Measurements from ENCODE around the gene TYRP1. TPM values are rescaled to one million over a fixed set of nuclear protein-coding genes. Genes with fewer than 3 reads are reported as not detected.

TYRP1 gene
- total and polyA plus RNA-seq, 7 donors, result 0.09 to 1.2 (median 0.31) TPM; not detected in 3

GRCh38 chr9:12694013-12694412 is 828 bp downstream of the TYRP1 start:
- 93 to 94% methylated on average over 8 of the region's 8 CpGs for WGBS, 2 donors
- peak; percentile 52 for DNase-seq
- H3K9me3 ChIP-seq, result no peaks in the 10 kb centered on the region

GRCh38 chr9:12695474-12695873 is 2.3 kb downstream of the TYRP1 start:
- Histone ChIP-seq H3K27ac (no peak overlapping the region), H3K4me1 (peaks cover 0 to 31% (median 22%) of the 10 kb centered on the region in 4 donors), H3K4me3 (no peak overlapping the region), H3K27me3 (no peaks in the 10 kb centered on the region), H3K36me3 (no peaks in the 10 kb centered on the region), H3K9me3 (no peaks in the 10 kb centered on the region)
- intact Hi-C loops (cut with DNase I), result no loop called here
- TF ChIP-seq CTCF (IDR thresholded peaks at IDR 0.05) (no peak), POLR2AphosphoS5 (IDR thresholded peaks at IDR 0.05) (no peak), EP300 (IDR thresholded peaks at IDR 0.05) (no peak), POLR2A (IDR thresholded peaks at IDR 0.05) (no peak)
- WGBS, 2 donors, result 77 to 83% methylated on average over 4 of the region's 4 CpGs
- no peak for DNase-seq

More at GRCh38 chr9:12694013-12694412, 828 bp downstream of the TYRP1 start:
- Histone ChIP-seq H3K36me3 (no peaks in the 10 kb centered on the region), H3K4me3 (no peak overlapping the region), H3K27ac (no peak overlapping the region), H3K4me1 (peaks cover 0 to 31% (median 21%) of the 10 kb centered on the region in 4 donors), H3K27me3 (no peaks in the 10 kb centered on the region)
- intact Hi-C loops (cut with DNase I), result no loop called here
- no peak for TF ChIP-seq POLR2AphosphoS5 (IDR thresholded peaks at IDR 0.05)
- TF ChIP-seq EP300 (IDR thresholded peaks at IDR 0.05), result no peak
- no peak for TF ChIP-seq POLR2A (IDR thresholded peaks at IDR 0.05)
- TF ChIP-seq CTCF (IDR thresholded peaks at IDR 0.05), result no peak

- no peak for TF ChIP-seq EP300 (IDR thresholded peaks at IDR 0.05)
- TF ChIP-seq CTCF (IDR thresholded peaks at IDR 0.05), result no peak
- no peak for TF ChIP-seq POLR2A (IDR thresholded peaks at IDR 0.05)
- TF ChIP-seq POLR2AphosphoS5 (IDR thresholded peaks at IDR 0.05), result no peak
- intact Hi-C loops (cut with DNase I), result no loop called here
These were observed 3.9 kb downstream of the TYRP1 start for GRCh38 chr9:12696931-12697622.

GRCh38 chr9:12697719-12698118 is 4.5 kb downstream of the TYRP1 start:
- WGBS, 2 donors, result 13 to 30% methylated on average over 1 of the region's 1 CpG
- intact Hi-C loops (cut with DNase I), result no loop called here
- TF ChIP-seq POLR2AphosphoS5 (IDR thresholded peaks at IDR 0.05) (no peak), POLR2A (IDR thresholded peaks at IDR 0.05) (no peak), CTCF (IDR thresholded peaks at IDR 0.05) (no peak), EP300 (IDR thresholded peaks at IDR 0.05) (no peak)
- no peaks in the 10 kb centered on the region for H3K9me3 ChIP-seq
- H3K4me3 ChIP-seq, result no peak overlapping the region
- DNase-seq, result no peak
- H3K4me1 ChIP-seq, result peaks cover 0 to 31% (median 22%) of the 10 kb centered on the region in 4 donors
- peak overlapping the region in 2 of 4 donors; percentile 58 to 61 for H3K27ac ChIP-seq
- no peaks in the 10 kb centered on the region for H3K27me3 ChIP-seq
- H3K36me3 ChIP-seq, result no peaks in the 10 kb centered on the region

More at GRCh38 chr9:12696931-12697622, 3.9 kb downstream of the TYRP1 start:
- 54 to 61% methylated on average over 4 of the region's 4 CpGs for WGBS, 2 donors
- H3K4me1 ChIP-seq, result peaks cover 0 to 31% (median 22%) of the 10 kb centered on the region in 4 donors
- no peaks in the 10 kb centered on the region for H3K9me3 ChIP-seq
- H3K27ac ChIP-seq, result peak overlapping the region in 1 of 4 donors; percentile 58
- H3K36me3 ChIP-seq, result no peaks in the 10 kb centered on the region
- no peak overlapping the region for H3K4me3 ChIP-seq
- DNase-seq, result no peak
- H3K27me3 ChIP-seq, result no peaks in the 10 kb centered on the region

All from sigmoid colon (tissue), 7 donors.